Keratinocyte (primary cell): Measurements from ENCODE around the gene RTL1. TPM values are rescaled to one million over a fixed set of nuclear protein-coding genes. Genes with fewer than 3 reads are reported as not detected.

Source experiments
- DNase-seq: peaks from one replicate; pipeline ENCODE4 v3.0.0-alpha.2; 2011; ENCODE audit warnings: low read depth, missing footprints, low spot score
- FAIRE-seq: peaks from 2 replicates; lab custom pipeline; 2011; peaks lifted over from hg19 to GRCh38; lab: Jason Lieb, UNC
- H2AFZ ChIP-seq: 2 replicates; pipeline ENCODE4 v1.6.0; 2012; ENCODE audit warnings: low read length, control low read depth, inconsistent platforms; ENCODE audit not compliant: control insufficient read depth
- H3K27ac ChIP-seq: 2 replicates; pipeline ENCODE4 v1.5.1; 2011; ENCODE audit warnings: low read length; ENCODE audit not compliant: control insufficient read depth, insufficient read depth
- H3K27me3 ChIP-seq: 3 replicates; pipeline ENCODE4 v1.6.0; 2011; ENCODE audit warnings: low read length; ENCODE audit not compliant: control insufficient read depth, insufficient read depth; ENCODE audit errors: extremely low read depth
- H3K36me3 ChIP-seq, 2 experiments: 2 replicates in 1 of 2; 3 replicates in 1 of 2; pipeline ENCODE4 v1.5.1; 2011; ENCODE audit warnings: low read length in 2 of 2, mild to moderate bottlenecking in 1 of 2; ENCODE audit not compliant: control insufficient read depth in 2 of 2, insufficient read depth in 2 of 2; ENCODE audit errors: extremely low read depth in 1 of 2
- H3K4me1 ChIP-seq: 3 replicates; pipeline ENCODE4 v1.5.1; 2011; ENCODE audit warnings: low read length; ENCODE audit not compliant: control insufficient read depth, insufficient read depth; ENCODE audit errors: extremely low read depth
- H3K4me2 ChIP-seq: 3 replicates; pipeline ENCODE4 v1.6.0; 2011; ENCODE audit warnings: low read depth, low read length; ENCODE audit not compliant: control insufficient read depth, insufficient read depth; ENCODE audit errors: extremely low read depth
- H3K4me3 ChIP-seq, 3 experiments: fragments of 200-600 bp in 1 of 3; sonication (generic) in 1 of 3; 2 replicates in 2 of 3; 3 replicates in 1 of 3; pipeline ENCODE4 v1.5.1; 2011 to 2016; ENCODE audit warnings: low read length in 3 of 3, mild to moderate bottlenecking in 3 of 3, control low read depth in 2 of 3, inconsistent platforms in 1 of 3, low read depth in 1 of 3, mixed read lengths in 1 of 3, mixed run types in 1 of 3, moderate library complexity in 1 of 3; ENCODE audit not compliant: control insufficient read depth in 2 of 3, insufficient read depth in 2 of 3; ENCODE audit errors: extremely low read depth in 1 of 3
- H3K79me2 ChIP-seq: 2 replicates; pipeline ENCODE4 v1.6.0; 2012; ENCODE audit warnings: low read length; ENCODE audit not compliant: control insufficient read depth, insufficient read depth
- H3K9ac ChIP-seq: 3 replicates; pipeline ENCODE4 v1.6.0; 2011; ENCODE audit warnings: low read length; ENCODE audit not compliant: control insufficient read depth, insufficient read depth; ENCODE audit errors: extremely low read depth
- H3K9me1 ChIP-seq: 3 replicates; pipeline ENCODE4 v1.6.0; 2011; ENCODE audit warnings: low read length; ENCODE audit not compliant: control insufficient read depth, insufficient read depth; ENCODE audit errors: extremely low read depth
- H3K9me3 ChIP-seq: 2 replicates; pipeline ENCODE4 v1.5.1; 2012; ENCODE audit warnings: low read depth, low read length; ENCODE audit not compliant: control insufficient read depth
- H4K20me1 ChIP-seq: 3 replicates; pipeline ENCODE4 v1.6.0; 2011; ENCODE audit warnings: low read length; ENCODE audit not compliant: control insufficient read depth, insufficient read depth; ENCODE audit errors: extremely low read depth
- CTCF ChIP-seq, 3 experiments: IDR thresholded peaks in 1 of 3; conservative IDR thresholded peaks in 1 of 3; optimal IDR thresholded peaks in 1 of 3; 2 replicates in 2 of 3; 3 replicates in 1 of 3; pipeline versions ENCODE3 to v1.5.1; 2011; ENCODE audit warnings: low read length in 3 of 3, mild to moderate bottlenecking in 3 of 3, moderate library complexity in 2 of 3, control low read depth in 1 of 3, inconsistent platforms in 1 of 3; ENCODE audit not compliant: insufficient read depth in 2 of 3; ENCODE audit errors: extremely low read depth in 1 of 3
- EZH2 ChIP-seq: IDR thresholded peaks from one replicate; pipeline ENCODE4 v1.6.1; 2012; ENCODE audit warnings: inconsistent platforms, mild to moderate bottlenecking, low read length, moderate library complexity
- dilution Hi-C: fragments of 300-500 bp; cut with MboI; formaldehyde crosslinking; loops from one replicate; pipeline ENCODE4 v1.7.0; 2020; ENCODE audit warnings: low sequenced_read_pairs; ENCODE audit not compliant: extremely low pct_ligation_motif_present
- polyA plus RNA-seq, 5 experiments: library from polyadenylated mRNA; depleted of rRNA in 3 of 5; stranded (reverse) in 3 of 5; stranded (forward) in 1 of 5; unstranded in 1 of 5; fragments of >200 nt; gene quantifications; 1 replicate in 1 of 5; 2 replicates in 3 of 5; 3 replicates in 1 of 5; pipeline versions ENCODE4 v1.2.1 to v1.2.3, GENCODE V29; 2011 to 2012; ENCODE audit warnings: missing spikeins in 2 of 5, low read depth in 1 of 5, low replicate concordance in 1 of 5

The RTL1 gene
- polyA plus RNA-seq, 1 donor (not counting 4 experiments of a cell fraction or from before 2014, with no cell fraction given), result not detected

GRCh38 chr14:100844846-100845245 lies 58.7 kb downstream of the RTL1 start:
- FAIRE-seq (no peak), DNase-seq (no peak)
- H3K4me2 ChIP-seq, result no peak overlapping the region
- H3K27me3 ChIP-seq, result no peaks in the 10 kb centered on the region
- H3K27ac ChIP-seq, result no peak overlapping the region
- no peaks in the 10 kb centered on the region for H3K9me1 ChIP-seq
- H3K36me3 ChIP-seq, result no peaks in the 10 kb centered on the region
- no peaks in the 10 kb centered on the region for H3K79me2 ChIP-seq
- no peaks in the 10 kb centered on the region for H4K20me1 ChIP-seq
- dilution Hi-C loops, result no loop called here
- no peak overlapping the region for H3K9ac ChIP-seq
- no peak overlapping the region for H2AFZ ChIP-seq
- H3K9me3 ChIP-seq, result no peaks in the 10 kb centered on the region
- TF ChIP-seq EZH2 (no peak), CTCF (optimal IDR thresholded peaks at IDR 0.05 in 1 of 3, IDR thresholded peaks at IDR 0.05 in 1 of 3, conservative IDR thresholded peaks at IDR 0.05 in 1 of 3; ENCODE audit: extremely low read depth in 1 of 3, insufficient read depth in 2 of 3, low read length in 3 of 3) (no peak)
- no peak overlapping the region for H3K4me3 ChIP-seq
- H3K4me1 ChIP-seq, result no peaks in the 10 kb centered on the region

- Histone ChIP-seq H2AFZ (no peak overlapping the region), H4K20me1 (no peaks in the 10 kb centered on the region), H3K9ac (no peak overlapping the region), H3K27ac (no peak overlapping the region), H3K36me3 (no peaks in the 10 kb centered on the region), H3K4me1 (no peaks in the 10 kb centered on the region), H3K4me3 (no peak overlapping the region), H3K9me1 (no peaks in the 10 kb centered on the region), H3K79me2 (no peaks in the 10 kb centered on the region), H3K9me3 (no peaks in the 10 kb centered on the region), H3K27me3 (no peaks in the 10 kb centered on the region), H3K4me2 (no peak overlapping the region)
- TF ChIP-seq EZH2 (no peak), CTCF (optimal IDR thresholded peaks at IDR 0.05 in 1 of 3, IDR thresholded peaks at IDR 0.05 in 1 of 3, conservative IDR thresholded peaks at IDR 0.05 in 1 of 3; ENCODE audit: extremely low read depth in 1 of 3, insufficient read depth in 2 of 3, low read length in 3 of 3) (no peak)
- no peak for FAIRE-seq
- dilution Hi-C loops, result no loop called here
- DNase-seq, result no peak
These were observed 59.1 kb downstream of the RTL1 start for GRCh38 chr14:100844421-100844820.
